Tibial nerve (tissue), 3 donors: Measurements from ENCODE around the gene MS4A18.

Experiments used
- POLR2A ChIP-seq, 2 donors: fragments of 450-650 bp; IDR thresholded peaks; one replicate each; pipeline ENCODE4 v1.6.1; 2017; ENCODE audit warnings: antibody characterized with exemption in 2 of 2, mild to moderate bottlenecking in 2 of 2, moderate library complexity in 2 of 2
- TF ChIP-seq, protein P1 (sequence below), 5 experiments: fragments of 200-600 bp in 3 of 5; fragments of 450-650 bp in 2 of 5; sonication (generic) in 3 of 5; IDR thresholded peaks; one replicate each; pipeline ENCODE4 v1.5.1; 2016 to 2019; ENCODE audit warnings: antibody characterized with exemption in 5 of 5, mild to moderate bottlenecking in 3 of 5, moderate library complexity in 2 of 5

- TF ChIP-seq, protein P1, sequence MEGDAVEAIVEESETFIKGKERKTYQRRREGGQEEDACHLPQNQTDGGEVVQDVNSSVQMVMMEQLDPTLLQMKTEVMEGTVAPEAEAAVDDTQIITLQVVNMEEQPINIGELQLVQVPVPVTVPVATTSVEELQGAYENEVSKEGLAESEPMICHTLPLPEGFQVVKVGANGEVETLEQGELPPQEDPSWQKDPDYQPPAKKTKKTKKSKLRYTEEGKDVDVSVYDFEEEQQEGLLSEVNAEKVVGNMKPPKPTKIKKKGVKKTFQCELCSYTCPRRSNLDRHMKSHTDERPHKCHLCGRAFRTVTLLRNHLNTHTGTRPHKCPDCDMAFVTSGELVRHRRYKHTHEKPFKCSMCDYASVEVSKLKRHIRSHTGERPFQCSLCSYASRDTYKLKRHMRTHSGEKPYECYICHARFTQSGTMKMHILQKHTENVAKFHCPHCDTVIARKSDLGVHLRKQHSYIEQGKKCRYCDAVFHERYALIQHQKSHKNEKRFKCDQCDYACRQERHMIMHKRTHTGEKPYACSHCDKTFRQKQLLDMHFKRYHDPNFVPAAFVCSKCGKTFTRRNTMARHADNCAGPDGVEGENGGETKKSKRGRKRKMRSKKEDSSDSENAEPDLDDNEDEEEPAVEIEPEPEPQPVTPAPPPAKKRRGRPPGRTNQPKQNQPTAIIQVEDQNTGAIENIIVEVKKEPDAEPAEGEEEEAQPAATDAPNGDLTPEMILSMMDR (IDR thresholded peaks at IDR 0.05): no peak
- TF ChIP-seq POLR2A (IDR thresholded peaks at IDR 0.05): no peak
Measured at GRCh38 chr11:60706931-60707330, 17.6 kb upstream of the MS4A18 start.
